Measurements from ENCODE around the gene CNTNAP2.

Gene CNTNAP2

DNA sequence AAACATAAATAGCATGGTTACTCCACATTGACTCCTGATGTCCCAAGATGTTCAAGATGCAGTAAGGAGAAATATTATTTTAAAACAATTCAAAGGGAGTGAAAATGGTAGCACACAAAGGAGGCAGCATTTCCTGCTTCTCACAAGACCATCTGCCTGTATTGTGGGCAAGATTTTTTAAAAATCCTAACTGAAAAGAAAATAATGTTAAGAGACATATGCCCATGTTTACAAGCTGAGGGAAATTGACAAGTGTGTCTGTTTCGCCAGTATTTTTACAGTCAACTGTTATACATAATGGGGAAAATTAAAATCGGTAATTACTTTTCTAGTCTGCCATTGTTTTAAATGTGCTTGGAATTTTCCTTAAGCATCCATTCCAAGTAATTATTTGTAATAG lies 1827.7 kb downstream of the CNTNAP2 start:
- Histone ChIP-seq H3K36me3 (ENCODE audit: control insufficient read depth in 2 of 2, insufficient read depth in 1 of 2, low read length in 2 of 2) (no peaks in the 10 kb centered on the region), H3K9me3 (ENCODE audit: control insufficient read depth, insufficient read depth, low read depth, low read length) (no peaks in the 10 kb centered on the region), H3K4me3 (ENCODE audit: low read depth, low read length) (no peak overlapping the region), H3K27ac (ENCODE audit: extremely low read depth, low read depth, low read length) (no peak overlapping the region), H3K4me1 (ENCODE audit: control insufficient read depth, insufficient read depth, low read length) (no peaks in the 10 kb centered on the region)
- CTCF ChIA-PET = no interaction called here
- no peak for TF ChIP-seq ZNF645 (tag by site-specific recombination; IDR thresholded peaks at IDR 0.05)
- TF ChIP-seq ELK4 (IDR thresholded peaks at IDR 0.05; ENCODE audit: borderline replicate concordance, low read depth, low read length) = no peak
- no peak for TF ChIP-seq ZNF843 (tag by site-specific recombination; IDR thresholded peaks at IDR 0.05)
- TF ChIP-seq ZNF660 (tag by site-specific recombination; IDR thresholded peaks at IDR 0.05) = no peak
- no peak for TF ChIP-seq ZNF621 (tag by site-specific recombination; IDR thresholded peaks at IDR 0.05)
- TF ChIP-seq MZF1 (tag by site-specific recombination; IDR thresholded peaks at IDR 0.05; ENCODE audit: borderline replicate concordance) = no peak
- no peak for TF ChIP-seq ZNF341 (tag by site-specific recombination; IDR thresholded peaks at IDR 0.05; ENCODE audit: low read depth)
- no peak for TF ChIP-seq ZXDB (tag by site-specific recombination; IDR thresholded peaks at IDR 0.05)
- TF ChIP-seq ZNF670 (tag by site-specific recombination; IDR thresholded peaks at IDR 0.05; ENCODE audit: low read depth) = no peak
- no peak for TF ChIP-seq MEIS1 (CRISPR knock-in tag; IDR thresholded peaks at IDR 0.05; ENCODE audit: borderline replicate concordance)
- no peak for TF ChIP-seq ZNF324 (tag by site-specific recombination; IDR thresholded peaks at IDR 0.05)
- TF ChIP-seq BCL6B (tag by site-specific recombination; IDR thresholded peaks at IDR 0.05) = no peak
- no peak for TF ChIP-seq ZNF292 (tag by site-specific recombination; IDR thresholded peaks at IDR 0.05; ENCODE audit: borderline replicate concordance, low read depth)
- TF ChIP-seq, protein P1, sequence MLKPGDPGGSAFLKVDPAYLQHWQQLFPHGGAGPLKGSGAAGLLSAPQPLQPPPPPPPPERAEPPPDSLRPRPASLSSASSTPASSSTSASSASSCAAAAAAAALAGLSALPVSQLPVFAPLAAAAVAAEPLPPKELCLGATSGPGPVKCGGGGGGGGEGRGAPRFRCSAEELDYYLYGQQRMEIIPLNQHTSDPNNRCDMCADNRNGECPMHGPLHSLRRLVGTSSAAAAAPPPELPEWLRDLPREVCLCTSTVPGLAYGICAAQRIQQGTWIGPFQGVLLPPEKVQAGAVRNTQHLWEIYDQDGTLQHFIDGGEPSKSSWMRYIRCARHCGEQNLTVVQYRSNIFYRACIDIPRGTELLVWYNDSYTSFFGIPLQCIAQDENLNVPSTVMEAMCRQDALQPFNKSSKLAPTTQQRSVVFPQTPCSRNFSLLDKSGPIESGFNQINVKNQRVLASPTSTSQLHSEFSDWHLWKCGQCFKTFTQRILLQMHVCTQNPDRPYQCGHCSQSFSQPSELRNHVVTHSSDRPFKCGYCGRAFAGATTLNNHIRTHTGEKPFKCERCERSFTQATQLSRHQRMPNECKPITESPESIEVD (tag by site-specific recombination; IDR thresholded peaks at IDR 0.05) = no peak
- TF ChIP-seq ZSCAN4 (tag by site-specific recombination; IDR thresholded peaks at IDR 0.05) = no peak
- POLR2A ChIA-PET = no interaction called here

GRCh38 chr7:147952918-147953317 lies 1836.3 kb downstream of the CNTNAP2 start:
- H3K4me1 ChIP-seq (ENCODE audit: control insufficient read depth, insufficient read depth, low read length) = no peaks in the 10 kb centered on the region
- no peak for TF ChIP-seq ZFP69B (tag by site-specific recombination; IDR thresholded peaks at IDR 0.05)
- TF ChIP-seq ZNF501 (tag by site-specific recombination; IDR thresholded peaks at IDR 0.05) = no peak
- TF ChIP-seq ZNF404 (tag by site-specific recombination; IDR thresholded peaks at IDR 0.05) = no peak
- TF ChIP-seq CTCF (tag by site-specific recombination; IDR thresholded peaks at IDR 0.05) = no peak
- no peak for TF ChIP-seq ZNF335 (tag by site-specific recombination; conservative IDR thresholded peaks at IDR 0.05)
- no peak for TF ChIP-seq ZNF302 (tag by site-specific recombination; IDR thresholded peaks at IDR 0.05; ENCODE audit: low read depth)
- H3K36me3 ChIP-seq (ENCODE audit: control insufficient read depth in 2 of 2, insufficient read depth in 1 of 2, low read length in 2 of 2) = no peaks in the 10 kb centered on the region
- POLR2A ChIA-PET = no interaction called here
- no peak overlapping the region for H3K4me3 ChIP-seq (ENCODE audit: low read depth, low read length)
- no peak overlapping the region for H3K27ac ChIP-seq (ENCODE audit: extremely low read depth, low read depth, low read length)
- CTCF ChIA-PET = no interaction called here
- no peaks in the 10 kb centered on the region for H3K9me3 ChIP-seq (ENCODE audit: control insufficient read depth, insufficient read depth, low read depth, low read length)
